Measurements from ENCODE around the gene EVX2. TPM values are rescaled to one million over a fixed set of nuclear protein-coding genes. Genes with fewer than 3 reads are reported as not detected.

EVX2 gene
- total RNA-seq, 1 donor from 2014 or later: not detected

DNA sequence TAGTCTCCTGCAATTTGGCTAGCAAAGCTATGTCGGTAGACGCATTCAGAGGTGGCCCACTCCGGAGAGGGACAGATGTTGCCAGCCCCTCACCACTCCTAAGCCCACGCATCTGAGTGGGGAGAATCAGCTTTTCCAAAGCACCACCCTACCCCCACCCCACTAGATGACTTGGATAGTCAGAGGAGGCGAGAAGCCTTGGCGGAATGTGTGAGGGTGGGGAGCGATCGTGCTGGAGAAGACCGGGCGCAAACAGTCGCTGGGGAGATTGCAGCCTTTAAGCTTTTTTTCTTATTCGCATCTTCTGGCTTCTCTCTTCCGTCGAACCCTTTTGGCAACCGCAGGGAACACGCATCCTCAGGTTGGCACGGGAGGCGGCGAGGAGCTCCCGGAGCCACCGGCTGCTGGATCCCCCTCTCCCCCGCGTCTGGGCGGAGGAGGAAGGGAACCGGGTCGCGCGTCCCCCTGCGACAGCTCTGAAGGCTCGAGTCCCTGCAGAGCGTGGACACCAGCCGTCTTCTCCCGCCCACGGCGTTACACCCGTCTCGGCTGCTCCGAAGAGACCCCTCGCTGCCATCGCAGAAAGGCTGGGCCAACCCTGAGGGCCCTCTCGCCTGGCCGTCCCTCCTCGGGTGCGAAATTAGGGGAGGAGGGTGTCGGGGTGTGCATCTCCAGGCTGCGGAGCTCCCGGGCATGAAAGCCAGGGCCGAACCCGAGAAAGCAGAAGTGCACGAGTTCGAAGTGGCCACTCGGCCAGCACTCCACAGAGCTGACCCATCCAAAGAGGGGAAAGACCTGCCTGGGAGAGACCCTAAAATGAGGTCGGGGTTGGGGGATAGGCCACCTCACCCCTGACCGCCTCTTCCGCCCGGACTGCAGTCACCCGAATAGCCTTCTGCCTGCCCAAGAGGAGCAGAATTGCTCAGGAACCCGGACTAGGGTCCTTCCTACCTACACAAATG, 12.2 kb downstream of the EVX2 start:
- no peak overlapping the region for H2AFZ ChIP-seq (ENCODE audit: low read depth, low read length)
- TF ChIP-seq EZH2 (IDR thresholded peaks at IDR 0.05; ENCODE audit: insufficient read depth, low read length): peak; percentile 72
- TF ChIP-seq, protein P1, sequence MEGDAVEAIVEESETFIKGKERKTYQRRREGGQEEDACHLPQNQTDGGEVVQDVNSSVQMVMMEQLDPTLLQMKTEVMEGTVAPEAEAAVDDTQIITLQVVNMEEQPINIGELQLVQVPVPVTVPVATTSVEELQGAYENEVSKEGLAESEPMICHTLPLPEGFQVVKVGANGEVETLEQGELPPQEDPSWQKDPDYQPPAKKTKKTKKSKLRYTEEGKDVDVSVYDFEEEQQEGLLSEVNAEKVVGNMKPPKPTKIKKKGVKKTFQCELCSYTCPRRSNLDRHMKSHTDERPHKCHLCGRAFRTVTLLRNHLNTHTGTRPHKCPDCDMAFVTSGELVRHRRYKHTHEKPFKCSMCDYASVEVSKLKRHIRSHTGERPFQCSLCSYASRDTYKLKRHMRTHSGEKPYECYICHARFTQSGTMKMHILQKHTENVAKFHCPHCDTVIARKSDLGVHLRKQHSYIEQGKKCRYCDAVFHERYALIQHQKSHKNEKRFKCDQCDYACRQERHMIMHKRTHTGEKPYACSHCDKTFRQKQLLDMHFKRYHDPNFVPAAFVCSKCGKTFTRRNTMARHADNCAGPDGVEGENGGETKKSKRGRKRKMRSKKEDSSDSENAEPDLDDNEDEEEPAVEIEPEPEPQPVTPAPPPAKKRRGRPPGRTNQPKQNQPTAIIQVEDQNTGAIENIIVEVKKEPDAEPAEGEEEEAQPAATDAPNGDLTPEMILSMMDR (IDR thresholded peaks at IDR 0.05; ENCODE audit: insufficient read depth, low read depth, low read length): no peak
- H3K9ac ChIP-seq (ENCODE audit: low read length): no peak overlapping the region
- H3K27ac ChIP-seq (ENCODE audit: low read depth, low read length): no peak overlapping the region
- Mint-ChIP-seq H3K9me3 (ENCODE audit: unreplicated experiment) (peaks cover 22% of the 10 kb centered on the region), H3K36me3 (ENCODE audit: low read depth, unreplicated experiment) (no peaks in the 10 kb centered on the region), H3K27ac (ENCODE audit: unreplicated experiment) (no peak overlapping the region), H3K27me3 (ENCODE audit: low read depth, unreplicated experiment) (peaks cover 92% of the 10 kb centered on the region), H3K4me1 (ENCODE audit: low read depth, unreplicated experiment) (no peaks in the 10 kb centered on the region), H3K4me3 (ENCODE audit: unreplicated experiment) (no peak overlapping the region)
- H3K4me2 ChIP-seq (ENCODE audit: low read length): no peak overlapping the region
- no peak for FAIRE-seq
- DNase-seq (ENCODE audit: low read depth): no peak
- no peaks in the 10 kb centered on the region for H3K79me2 ChIP-seq (ENCODE audit: insufficient read depth, low read length)
- no peaks in the 10 kb centered on the region for H4K20me1 ChIP-seq (ENCODE audit: insufficient read depth, low read length)
- peaks cover 10% of the 10 kb centered on the region for H3K9me3 ChIP-seq (ENCODE audit: insufficient read depth, low read depth, low read length)
- peaks cover 6% of the 10 kb centered on the region for H3K4me1 ChIP-seq (ENCODE audit: insufficient read depth, low read length)
- no peaks in the 10 kb centered on the region for H3K36me3 ChIP-seq (ENCODE audit: insufficient read depth, low read length)
- H3K4me3 ChIP-seq (ENCODE audit: insufficient read depth, low read depth, low read length): no peak overlapping the region
- H3K27me3 ChIP-seq (ENCODE audit: insufficient read depth, low read length): peaks cover 97% of the 10 kb centered on the region

DNA sequence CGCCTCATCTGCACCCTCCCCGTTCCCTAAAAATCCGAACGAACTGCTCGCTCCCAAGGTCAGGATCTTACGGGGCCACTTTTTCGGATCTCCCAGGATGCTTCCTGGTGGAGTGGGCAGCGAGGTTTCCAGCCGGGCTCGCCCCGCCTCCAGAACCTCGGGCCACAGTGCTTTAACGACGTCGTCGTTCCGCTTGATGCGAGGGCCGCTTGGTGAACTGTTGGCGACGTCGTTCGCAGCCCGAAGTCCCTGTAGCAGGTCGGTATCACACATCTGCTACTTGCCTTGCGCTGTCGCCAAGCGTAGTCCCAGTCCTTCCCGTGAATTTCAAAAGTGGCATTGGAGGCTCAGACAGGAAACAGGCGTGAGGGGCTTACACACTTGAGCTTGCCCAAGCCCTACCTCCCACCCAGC, 15.3 kb downstream of the EVX2 start:
- peaks cover 10% of the 10 kb centered on the region for H3K9me3 ChIP-seq (ENCODE audit: insufficient read depth, low read depth, low read length)
- Mint-ChIP-seq H3K4me3 (ENCODE audit: unreplicated experiment) (no peak overlapping the region), H3K27ac (ENCODE audit: unreplicated experiment) (no peak overlapping the region), H3K9me3 (ENCODE audit: unreplicated experiment) (peaks cover 21% of the 10 kb centered on the region), H3K27me3 (ENCODE audit: low read depth, unreplicated experiment) (peaks cover 90% of the 10 kb centered on the region), H3K4me1 (ENCODE audit: low read depth, unreplicated experiment) (no peaks in the 10 kb centered on the region), H3K36me3 (ENCODE audit: low read depth, unreplicated experiment) (no peaks in the 10 kb centered on the region)
- TF ChIP-seq EZH2 (IDR thresholded peaks at IDR 0.05; ENCODE audit: insufficient read depth, low read length): peak; percentile 3
- TF ChIP-seq, protein P1 (IDR thresholded peaks at IDR 0.05; ENCODE audit: insufficient read depth, low read depth, low read length): no peak
- no peak overlapping the region for H3K9ac ChIP-seq (ENCODE audit: low read length)
- H3K4me3 ChIP-seq (ENCODE audit: insufficient read depth, low read depth, low read length): no peak overlapping the region
- no peak overlapping the region for H3K27ac ChIP-seq (ENCODE audit: low read depth, low read length)
- DNase-seq (ENCODE audit: low read depth) (no peak), FAIRE-seq (no peak)
- H3K79me2 ChIP-seq (ENCODE audit: insufficient read depth, low read length): no peaks in the 10 kb centered on the region
- peaks cover 90% of the 10 kb centered on the region for H3K27me3 ChIP-seq (ENCODE audit: insufficient read depth, low read length)
- H4K20me1 ChIP-seq (ENCODE audit: insufficient read depth, low read length): no peaks in the 10 kb centered on the region
- peak overlapping the region; percentile 33 for H3K4me2 ChIP-seq (ENCODE audit: low read length)
- peaks cover 6% of the 10 kb centered on the region for H3K4me1 ChIP-seq (ENCODE audit: insufficient read depth, low read length)
- peak overlapping the region; percentile 18 for H2AFZ ChIP-seq (ENCODE audit: low read depth, low read length)
- H3K36me3 ChIP-seq (ENCODE audit: insufficient read depth, low read length): no peaks in the 10 kb centered on the region
